NCI-H748 (cell line): Measurements from ENCODE around the gene KCNK5.

ENCODE experiments used
- DNase-seq: peaks from one replicate; lab custom pipeline; 2025; ENCODE audit not compliant: unreplicated experiment; lab: John Stamatoyannopoulos, UW

KCNK5 gene

DNA sequence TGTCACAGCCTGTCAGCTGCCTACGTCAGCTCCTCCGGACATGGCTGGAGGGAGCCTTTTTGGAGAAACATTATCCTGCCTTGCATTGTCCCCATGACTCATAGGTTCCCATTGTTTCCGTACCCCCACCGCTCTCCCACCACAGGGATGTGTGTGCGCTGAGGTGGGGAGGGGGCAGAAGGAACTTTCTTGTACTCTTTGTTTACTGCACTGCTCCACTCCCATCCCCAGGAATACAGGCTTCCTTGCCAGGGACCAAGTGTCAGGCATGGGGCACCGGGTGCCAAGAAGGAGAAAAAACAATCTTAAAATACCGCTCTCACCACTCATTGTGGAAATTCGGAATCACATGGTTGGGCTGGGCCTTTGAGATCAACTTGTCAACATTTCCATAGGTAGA is 51.0 kb downstream of the KCNK5 start:
- no peak for DNase-seq

DNA sequence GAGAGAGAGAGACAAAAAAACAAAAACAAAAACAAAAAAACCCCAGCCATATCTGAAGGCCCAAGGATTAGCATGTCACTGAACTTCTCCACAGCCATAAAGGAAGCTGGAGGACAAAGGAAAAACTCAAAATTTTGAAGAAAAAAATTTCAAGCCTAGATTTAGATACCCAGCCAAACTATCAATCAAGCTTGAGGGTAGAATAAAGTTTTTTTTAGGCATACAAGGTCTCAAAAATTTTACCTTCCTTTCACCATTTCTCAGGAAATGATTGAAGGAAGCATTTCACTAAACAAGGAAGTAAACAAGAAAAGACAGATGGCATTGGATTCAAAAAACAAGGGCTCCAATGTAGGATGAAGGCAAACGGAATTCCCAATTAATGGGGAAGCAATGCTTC is 52.1 kb downstream of the KCNK5 start:
- DNase-seq = no peak

DNA sequence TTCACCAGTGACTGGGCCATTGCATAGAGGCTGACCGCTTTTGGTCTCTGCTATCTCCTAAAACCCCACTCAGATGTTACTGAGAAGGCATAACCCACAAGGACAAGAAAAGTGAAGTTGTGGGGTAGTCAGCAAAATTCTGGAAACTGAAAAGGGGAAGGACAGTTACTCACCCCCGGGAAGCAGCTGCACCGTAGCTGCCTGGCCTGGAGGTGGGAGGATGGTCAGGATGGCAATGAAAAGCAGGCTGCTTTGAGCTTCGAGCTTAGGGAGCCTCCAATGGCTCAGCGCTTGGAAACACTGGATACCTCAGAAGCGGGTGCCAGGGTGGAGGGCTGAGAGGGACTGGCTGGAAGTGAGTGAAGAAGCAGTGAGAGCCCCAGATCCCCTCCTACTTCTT is 56.0 kb downstream of the KCNK5 start:
- no peak for DNase-seq

DNA sequence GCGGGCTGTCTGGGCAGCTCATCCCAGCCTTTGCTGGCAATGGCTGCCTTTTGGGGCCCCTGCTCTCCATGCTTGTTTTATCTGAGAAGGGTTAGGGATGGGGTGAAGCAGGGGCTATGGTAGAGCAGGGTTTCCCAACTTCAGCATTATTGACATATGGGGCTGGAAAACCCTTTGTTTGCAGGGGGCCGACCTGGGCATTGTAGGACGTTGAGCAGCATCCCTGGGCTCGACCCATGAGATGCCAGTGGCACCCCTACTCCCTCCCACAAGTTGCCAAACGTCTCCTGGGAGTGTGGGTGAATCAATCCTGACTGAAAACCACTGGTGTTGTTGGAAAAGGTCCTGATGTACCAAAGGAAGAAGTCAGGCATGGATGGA is 56.9 kb downstream of the KCNK5 start:
- DNase-seq = no peak

DNA sequence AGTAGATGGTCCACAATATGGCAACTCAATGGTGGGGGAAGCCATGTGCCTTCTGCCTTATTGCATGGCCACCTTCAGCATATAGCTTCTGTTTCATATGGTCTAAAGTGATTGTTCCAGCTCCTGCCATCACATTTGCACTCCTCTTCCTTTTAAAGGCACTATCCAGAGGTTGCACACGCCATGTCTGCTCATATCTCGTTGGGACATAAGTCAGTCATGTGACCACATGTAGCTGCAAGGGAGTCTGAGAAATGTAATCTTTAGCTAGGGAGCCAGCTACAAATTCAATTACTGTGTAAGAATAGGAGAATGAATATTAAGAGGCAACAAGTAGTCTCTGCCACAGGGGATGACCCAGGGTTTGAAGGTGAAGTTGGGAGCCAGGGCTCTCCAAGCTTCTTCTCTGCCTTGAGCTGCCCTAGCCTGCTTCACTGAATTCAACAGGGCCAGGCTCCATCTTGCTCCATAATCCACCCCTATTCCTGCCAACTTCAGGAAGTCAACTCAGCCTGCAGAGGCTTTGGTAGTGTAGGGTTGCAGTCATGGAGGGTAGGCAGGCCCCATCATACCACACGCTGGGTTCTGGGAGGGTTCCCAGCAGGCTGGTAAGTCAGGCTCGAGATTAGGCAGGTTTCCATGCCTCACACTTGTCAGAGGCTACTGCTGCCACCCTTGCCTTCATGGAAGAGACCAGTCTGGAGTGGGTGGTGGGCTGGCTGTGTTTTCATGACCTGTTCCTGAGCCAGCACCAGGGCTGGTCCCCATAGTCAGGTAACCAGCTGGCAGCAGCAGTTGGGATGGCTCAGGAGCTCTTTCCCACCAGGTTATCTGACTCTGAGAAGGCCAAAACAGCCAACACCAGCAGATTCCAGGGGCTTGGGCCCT is 57.5 kb downstream of the KCNK5 start:
- no peak for DNase-seq

DNA sequence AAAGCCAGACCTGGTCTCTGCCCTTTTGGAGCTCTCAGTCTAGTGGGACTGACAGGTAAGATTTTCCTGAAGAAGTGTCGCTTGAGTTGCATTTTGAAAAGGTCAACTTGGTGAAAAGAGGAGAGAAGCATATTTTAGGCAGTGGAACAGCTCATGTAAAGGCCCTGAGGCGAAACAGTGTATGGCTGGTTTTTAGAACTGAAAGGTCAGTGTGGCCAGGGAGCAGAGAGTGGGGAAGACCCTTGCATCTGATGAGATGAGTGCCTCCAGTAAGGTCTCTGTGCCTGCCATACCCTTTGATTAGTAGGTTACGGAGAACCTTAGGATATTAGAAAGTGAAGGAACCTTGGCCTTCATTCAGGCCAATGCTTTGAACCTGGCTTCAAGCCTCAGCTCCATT is 58.4 kb downstream of the KCNK5 start:
- no peak for DNase-seq

DNA sequence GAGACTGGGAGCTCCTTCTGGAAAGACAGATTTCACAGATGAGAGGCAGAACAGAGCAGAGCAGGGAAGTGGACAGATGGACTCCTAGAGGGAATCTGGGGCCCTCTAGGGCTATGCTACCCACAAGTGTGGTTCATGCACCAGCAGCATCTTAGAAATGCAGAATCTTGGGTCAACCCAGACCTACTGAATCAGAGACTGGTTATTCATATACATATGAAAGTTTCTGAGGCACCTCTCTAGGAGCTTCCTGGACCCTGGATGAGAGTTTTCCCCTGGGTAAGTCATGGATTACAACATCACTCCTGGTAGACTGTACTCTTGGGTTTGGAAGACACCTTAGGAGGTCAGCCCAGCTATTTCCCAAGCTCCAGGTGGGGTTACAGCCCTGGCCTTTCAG is 58.9 kb downstream of the KCNK5 start:
- DNase-seq = no peak

DNA sequence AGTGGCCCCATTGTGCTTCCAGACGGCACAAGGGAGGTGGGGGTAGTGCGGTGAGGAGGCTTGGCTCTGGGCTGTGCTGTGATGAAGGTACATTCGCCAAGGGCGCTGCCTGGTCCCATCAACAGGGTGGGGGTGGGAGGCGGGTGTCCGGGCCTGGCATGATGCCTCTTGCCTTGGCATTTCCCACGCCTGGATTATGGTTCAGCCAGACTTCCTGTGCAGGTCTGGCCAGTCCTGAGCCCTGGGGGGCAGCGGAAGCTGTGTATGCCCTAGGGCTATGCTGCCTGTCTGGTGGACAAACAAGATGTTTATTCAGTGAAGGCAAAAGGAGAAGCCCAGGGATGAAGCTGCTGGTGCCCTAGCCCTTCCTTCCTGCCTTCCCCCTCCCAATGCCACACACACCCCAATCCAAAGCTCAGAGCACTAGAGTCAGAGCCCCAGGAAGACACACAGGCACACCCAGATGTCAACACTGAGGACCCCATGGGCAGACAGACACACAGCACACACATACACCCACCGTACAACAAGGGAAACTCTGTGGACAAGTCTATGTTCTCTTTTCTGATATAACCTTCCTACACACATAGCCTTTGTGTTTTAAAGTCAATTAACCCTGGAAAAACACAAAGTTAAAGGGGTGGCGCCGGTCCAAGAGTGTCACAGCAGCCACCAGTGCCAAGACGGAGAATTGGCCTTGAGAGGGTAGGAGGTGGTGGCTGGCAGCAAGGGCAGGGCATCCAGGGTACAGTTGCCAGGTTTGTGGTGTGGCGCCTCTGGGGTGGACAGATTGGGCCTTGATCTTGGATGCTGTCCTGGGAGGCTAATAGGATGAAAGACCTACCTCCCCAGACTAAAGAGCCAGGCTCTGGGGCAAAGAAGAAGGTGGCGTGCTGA is 59.6 kb downstream of the KCNK5 start:
- DNase-seq = peak; percentile 22

DNA sequence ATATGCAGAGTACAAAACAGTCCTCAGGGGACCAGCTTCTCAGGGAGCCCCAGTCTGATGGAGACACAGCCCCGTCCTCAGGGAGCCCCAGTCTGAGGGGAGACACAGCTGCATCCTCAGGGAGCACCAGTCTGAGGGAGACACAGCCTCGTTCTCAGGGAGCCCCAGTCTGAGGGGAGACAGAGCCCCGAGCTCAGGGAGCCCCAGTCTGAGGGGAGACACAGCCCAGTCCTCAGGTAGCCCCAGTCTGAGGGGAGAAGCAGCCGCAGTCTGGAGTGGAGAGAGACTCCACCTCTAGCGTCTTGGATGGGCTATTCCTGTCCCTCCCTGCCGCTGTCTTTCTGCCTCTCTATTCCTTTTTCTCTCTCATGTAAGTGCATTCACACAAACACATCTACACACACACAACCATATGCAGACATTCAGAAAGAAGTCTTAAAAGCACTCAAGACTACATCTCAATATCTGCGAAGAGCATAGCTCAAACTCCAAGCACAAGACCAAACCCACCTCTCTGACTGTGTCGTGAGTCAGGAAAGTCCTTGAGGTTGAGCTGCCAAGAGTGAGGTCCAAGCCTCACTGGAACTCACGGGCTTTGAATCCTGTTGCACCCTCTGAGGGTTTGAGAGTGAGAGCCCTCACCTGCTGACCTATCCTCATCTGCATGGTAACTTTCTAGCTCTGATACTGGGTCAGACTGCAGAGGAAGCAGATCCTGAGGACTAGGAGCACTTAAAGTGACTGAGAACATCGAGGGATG is 61.2 kb downstream of the KCNK5 start:
- DNase-seq = no peak

DNA sequence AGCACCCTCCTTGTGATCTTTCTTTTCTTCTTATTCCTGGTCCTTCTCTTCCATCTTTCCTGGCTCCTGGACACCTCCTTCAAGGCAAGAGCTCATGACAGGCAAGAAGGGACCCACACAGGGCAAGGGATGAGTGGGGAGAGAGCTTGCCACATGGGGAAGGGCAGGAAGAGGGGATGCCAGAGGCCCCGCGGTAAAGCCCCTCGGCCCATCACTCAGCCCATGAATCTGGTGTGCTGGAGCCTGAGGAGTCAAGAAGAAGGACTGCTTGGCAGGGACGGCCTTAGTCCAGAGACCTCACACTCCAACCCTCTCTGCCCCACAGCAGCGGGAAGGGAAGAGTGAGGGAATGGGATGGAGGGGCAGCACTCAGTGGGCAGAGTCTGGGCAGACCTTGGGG is 62.0 kb downstream of the KCNK5 start:
- no peak for DNase-seq

DNA sequence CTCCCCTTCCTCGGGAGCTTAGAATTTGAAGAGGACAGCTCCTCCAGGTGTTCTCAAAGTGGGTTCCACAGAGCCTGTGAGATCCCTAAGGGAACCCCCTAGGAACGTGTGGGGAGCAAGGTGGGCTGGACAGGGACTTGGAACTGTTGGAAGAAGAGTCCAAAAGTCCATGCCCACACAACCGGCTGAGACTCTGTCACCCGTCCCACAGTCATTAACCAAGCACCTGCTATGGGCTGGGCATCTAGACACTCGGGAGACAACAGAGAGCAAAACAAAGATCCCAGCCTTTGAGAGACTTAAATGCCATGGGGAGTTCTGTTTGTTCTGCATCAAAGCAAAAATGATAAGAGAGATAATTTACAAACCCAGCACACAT is 62.4 kb downstream of the KCNK5 start:
- peak; percentile 54 for DNase-seq

DNA sequence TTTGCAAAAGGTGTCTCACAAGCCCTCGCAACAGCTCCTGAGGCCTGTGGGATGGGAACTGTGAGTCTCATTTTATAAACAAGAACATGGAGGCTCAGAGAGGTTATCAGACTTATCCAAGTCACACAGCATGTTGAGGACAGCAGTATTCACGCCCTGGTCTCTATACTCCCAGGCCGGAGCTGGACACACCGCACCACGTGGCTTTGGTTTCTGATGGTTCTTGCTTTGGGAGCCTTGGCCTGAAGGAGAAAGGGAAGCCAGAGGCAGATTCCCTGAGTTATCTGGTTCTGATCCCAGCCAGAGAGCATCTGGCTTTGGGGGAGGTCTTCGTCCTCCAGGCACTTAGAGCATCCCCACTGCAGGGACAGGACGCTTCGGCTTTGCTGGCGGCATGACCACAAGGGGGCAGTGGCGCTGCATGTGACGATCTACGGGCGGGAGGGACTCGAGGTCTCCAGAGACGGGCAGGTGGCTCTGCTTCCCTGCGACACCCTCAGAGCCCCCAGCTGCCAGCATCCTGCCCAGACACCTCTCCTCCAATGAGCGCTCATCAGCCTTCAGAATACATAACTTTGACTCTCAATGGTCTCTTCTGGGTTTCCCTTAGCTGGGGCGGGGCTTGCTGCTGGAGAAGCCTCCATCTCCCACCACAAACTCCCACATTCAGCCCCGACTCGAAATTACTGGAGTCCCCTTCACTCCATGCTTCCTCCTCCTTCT is 62.9 kb downstream of the KCNK5 start:
- peak; percentile 91 for DNase-seq

DNA sequence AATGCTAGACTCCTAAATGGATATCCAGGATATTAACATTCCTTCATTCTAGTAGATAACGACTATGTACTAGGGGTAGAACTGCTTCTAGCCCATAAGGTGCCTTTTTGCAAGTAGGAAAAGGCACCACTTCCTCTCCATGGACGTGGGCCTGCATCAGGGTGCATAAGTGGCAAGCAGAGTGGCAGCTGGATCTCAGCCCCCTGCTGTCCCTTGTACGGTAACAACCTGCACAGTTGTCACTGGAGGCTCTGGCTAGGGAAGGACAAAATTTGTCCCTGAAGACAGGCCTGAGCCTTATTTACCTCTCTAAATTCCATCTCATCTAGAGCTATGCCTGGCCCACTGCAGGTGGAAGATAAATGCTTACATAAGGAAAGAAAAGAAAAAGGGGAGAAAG is 71.8 kb downstream of the KCNK5 start:
- no peak for DNase-seq

DNA sequence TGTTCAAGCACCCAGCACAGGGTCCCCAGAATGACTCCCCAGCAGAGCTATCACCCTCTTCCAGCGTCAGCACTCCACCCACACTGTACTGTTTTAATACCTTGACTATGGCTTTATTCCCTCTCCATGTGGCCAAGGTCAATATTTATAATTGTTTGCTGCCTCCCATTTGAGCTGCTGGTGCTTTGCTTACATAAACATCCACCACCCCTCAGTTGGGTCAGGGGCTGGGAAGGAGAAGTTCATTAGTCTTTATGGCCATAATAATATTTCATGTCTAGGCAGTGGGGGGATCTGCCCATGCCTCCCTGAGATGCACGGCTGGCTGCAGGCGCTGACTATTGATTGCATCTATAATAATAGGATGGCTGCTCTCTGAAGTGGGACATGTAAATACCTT is 72.5 kb downstream of the KCNK5 start:
- peak; percentile 39 for DNase-seq

DNA sequence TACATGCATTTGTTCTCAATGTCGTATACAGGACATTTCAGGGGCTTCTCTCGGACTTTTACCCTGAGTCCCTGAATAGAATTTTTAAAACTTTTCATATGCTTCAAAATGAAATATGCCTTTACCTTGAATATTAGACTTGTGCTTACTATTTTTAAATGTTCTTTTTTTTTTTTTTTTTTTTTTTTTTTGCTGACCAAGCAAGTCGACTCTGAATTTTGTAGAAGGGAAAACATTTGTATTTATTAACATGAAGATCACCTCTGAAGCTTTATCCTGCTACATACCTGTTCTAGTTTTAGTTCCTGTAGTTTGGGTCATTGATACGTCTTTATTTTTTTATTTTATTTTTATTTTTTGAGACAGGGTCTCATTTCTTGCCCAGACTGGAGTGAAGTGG is 74.6 kb downstream of the KCNK5 start:
- no peak for DNase-seq

DNA sequence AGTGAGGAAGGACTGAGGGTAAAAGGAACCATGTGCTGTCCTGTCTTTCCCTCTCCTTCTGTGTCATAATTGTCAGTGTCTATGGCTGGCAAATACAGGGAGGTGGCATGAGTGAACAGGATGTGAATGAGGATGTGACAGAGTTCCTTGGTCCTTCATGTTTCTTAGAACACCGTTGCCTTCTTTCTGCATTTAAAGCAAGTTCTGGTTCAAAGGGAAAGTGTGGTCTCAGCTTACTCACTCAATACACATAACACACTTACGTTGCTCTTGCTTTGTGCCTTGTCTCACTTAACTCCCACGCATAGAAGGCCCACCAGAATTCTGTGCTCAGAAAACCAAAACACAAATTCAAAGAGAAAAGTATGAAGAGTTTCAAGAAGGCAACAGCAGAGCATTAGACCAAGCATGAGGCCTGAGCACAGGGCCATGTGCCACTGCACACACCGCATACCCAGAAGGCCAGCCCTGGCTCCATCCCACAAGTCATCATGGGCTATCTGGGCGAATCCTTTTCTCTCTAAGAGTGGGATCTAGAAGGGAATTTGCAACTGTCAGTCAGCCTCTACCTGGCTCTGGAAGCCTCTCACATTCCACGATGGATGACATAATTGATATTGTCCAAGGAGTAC is 75.4 kb downstream of the KCNK5 start:
- no peak for DNase-seq

DNA sequence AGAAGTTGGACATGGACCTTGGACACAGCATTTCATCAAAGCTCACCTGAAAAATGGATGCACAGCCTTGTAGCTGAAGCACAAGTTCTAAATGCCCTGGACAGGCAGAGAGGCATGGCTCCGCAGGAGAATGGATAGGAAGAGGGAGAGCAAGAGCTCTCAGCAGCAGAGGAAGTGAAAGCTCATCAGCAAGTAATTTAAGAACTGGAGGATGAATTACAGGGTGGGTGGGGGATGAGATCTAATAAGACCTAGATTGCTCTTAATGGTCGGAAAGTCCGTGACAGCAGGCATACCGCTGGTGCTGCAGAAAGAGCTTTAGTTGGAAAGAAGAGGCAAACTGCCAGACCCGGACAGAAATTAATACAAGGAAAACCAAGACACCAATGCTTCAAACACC is 77.0 kb downstream of the KCNK5 start:
- DNase-seq = no peak

DNA sequence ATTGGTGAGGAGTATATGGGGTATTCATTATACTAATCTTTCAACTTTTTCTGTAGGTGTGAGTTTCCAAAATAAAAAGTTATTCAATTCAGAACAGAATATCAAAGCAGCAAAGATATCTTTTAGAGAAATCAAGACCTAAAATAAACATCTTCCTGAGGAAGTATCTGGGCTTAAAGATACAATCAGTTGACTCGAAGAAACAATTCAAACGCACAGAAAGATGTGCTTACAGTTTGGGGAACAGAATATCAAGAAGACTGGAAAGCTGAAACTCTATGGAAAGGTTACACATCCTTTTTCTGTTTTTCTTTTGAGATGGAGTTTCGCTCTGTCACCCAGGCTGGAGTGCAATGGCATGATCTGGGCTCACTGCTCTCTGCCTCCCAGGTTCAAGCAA is 78.1 kb downstream of the KCNK5 start:
- DNase-seq = no peak

DNA sequence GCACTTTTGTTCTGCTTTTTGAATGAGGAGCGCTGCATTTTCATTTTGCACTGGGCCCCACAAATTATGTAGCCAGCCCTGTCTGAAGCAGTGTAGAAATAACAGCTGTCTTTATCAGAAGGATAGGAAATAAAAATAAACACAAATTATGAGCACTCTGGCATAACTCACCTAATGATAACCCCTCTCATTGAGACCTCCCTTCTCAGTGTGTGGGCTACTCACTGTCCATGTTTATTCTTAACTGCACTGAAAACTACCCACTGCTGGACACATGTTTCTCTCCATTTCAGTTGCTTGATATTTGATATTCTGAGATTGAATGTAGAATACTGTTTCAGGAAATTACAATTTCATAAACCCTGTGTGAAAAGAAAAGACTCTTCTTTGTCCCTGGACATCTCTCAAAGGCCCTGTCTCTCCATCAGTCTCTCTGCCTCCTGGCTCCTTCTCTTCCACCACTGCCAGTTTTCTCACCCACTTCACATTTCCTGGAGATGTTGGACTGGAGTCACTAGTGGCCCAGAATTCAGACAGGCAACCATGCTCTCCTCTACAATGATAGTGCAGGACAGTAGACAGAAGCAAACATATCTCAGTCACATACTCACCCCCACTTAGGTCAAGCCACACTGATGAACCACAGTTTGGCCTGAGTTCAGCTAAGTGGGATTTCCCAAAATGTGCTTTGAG is 84.6 kb downstream of the KCNK5 start:
- DNase-seq = no peak
